Measurements from ENCODE around the gene TSPAN16. TPM values are rescaled to one million over a fixed set of nuclear protein-coding genes. Genes with fewer than 3 reads are reported as not detected.

TSPAN16 gene
- total and polyA plus RNA-seq, 2 experiments from 2014 or later, result not detected

- H3K4me1 Mint-ChIP-seq, result peaks cover 18% of the 10 kb centered on the region
- H3K27ac Mint-ChIP-seq, result no peak overlapping the region; the same call in 1 of the 2 replicates
- no peaks in the 10 kb centered on the region for H3K9me2 ChIP-seq (ENCODE audit: insufficient read depth)
- H3K36me3 Mint-ChIP-seq (ENCODE audit: low read depth), result peaks cover 3% of the 10 kb centered on the region; the same call in 1 of the 3 replicates
- peak; percentile 70 for DNase-seq (ENCODE audit: low spot score)
- ATAC-seq, result peak; percentile 19; the same call in 2 of the 3 replicates
- peak overlapping the region; percentile 45; the same call in 2 of the 3 replicates for H3K4me3 Mint-ChIP-seq
- H2AFZ ChIP-seq, result peak overlapping the region; percentile 88
- 0 out of 2 replicates have a peak overlapping the region, but pooled peaks have one; percentile 39 for H3K27ac ChIP-seq (ENCODE audit: low read depth)
- H3K4me2 ChIP-seq, result no peak overlapping the region
- no peak for TF ChIP-seq ZNF331 (CRISPR knock-in tag; IDR thresholded peaks at IDR 0.05; ENCODE audit: low read depth)
- no peak for TF ChIP-seq POLR2AphosphoS5 (IDR thresholded peaks at IDR 0.05; ENCODE audit: low read depth)
- TF ChIP-seq, protein P1, sequence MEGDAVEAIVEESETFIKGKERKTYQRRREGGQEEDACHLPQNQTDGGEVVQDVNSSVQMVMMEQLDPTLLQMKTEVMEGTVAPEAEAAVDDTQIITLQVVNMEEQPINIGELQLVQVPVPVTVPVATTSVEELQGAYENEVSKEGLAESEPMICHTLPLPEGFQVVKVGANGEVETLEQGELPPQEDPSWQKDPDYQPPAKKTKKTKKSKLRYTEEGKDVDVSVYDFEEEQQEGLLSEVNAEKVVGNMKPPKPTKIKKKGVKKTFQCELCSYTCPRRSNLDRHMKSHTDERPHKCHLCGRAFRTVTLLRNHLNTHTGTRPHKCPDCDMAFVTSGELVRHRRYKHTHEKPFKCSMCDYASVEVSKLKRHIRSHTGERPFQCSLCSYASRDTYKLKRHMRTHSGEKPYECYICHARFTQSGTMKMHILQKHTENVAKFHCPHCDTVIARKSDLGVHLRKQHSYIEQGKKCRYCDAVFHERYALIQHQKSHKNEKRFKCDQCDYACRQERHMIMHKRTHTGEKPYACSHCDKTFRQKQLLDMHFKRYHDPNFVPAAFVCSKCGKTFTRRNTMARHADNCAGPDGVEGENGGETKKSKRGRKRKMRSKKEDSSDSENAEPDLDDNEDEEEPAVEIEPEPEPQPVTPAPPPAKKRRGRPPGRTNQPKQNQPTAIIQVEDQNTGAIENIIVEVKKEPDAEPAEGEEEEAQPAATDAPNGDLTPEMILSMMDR (conservative IDR thresholded peaks at IDR 0.05; ENCODE audit: low read depth in 2 of 2), result no peak
- TF ChIP-seq, protein P2, sequence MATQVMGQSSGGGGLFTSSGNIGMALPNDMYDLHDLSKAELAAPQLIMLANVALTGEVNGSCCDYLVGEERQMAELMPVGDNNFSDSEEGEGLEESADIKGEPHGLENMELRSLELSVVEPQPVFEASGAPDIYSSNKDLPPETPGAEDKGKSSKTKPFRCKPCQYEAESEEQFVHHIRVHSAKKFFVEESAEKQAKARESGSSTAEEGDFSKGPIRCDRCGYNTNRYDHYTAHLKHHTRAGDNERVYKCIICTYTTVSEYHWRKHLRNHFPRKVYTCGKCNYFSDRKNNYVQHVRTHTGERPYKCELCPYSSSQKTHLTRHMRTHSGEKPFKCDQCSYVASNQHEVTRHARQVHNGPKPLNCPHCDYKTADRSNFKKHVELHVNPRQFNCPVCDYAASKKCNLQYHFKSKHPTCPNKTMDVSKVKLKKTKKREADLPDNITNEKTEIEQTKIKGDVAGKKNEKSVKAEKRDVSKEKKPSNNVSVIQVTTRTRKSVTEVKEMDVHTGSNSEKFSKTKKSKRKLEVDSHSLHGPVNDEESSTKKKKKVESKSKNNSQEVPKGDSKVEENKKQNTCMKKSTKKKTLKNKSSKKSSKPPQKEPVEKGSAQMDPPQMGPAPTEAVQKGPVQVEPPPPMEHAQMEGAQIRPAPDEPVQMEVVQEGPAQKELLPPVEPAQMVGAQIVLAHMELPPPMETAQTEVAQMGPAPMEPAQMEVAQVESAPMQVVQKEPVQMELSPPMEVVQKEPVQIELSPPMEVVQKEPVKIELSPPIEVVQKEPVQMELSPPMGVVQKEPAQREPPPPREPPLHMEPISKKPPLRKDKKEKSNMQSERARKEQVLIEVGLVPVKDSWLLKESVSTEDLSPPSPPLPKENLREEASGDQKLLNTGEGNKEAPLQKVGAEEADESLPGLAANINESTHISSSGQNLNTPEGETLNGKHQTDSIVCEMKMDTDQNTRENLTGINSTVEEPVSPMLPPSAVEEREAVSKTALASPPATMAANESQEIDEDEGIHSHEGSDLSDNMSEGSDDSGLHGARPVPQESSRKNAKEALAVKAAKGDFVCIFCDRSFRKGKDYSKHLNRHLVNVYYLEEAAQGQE (IDR thresholded peaks at IDR 0.05; ENCODE audit: unreplicated experiment), result no peak
- TF ChIP-seq, protein P3, sequence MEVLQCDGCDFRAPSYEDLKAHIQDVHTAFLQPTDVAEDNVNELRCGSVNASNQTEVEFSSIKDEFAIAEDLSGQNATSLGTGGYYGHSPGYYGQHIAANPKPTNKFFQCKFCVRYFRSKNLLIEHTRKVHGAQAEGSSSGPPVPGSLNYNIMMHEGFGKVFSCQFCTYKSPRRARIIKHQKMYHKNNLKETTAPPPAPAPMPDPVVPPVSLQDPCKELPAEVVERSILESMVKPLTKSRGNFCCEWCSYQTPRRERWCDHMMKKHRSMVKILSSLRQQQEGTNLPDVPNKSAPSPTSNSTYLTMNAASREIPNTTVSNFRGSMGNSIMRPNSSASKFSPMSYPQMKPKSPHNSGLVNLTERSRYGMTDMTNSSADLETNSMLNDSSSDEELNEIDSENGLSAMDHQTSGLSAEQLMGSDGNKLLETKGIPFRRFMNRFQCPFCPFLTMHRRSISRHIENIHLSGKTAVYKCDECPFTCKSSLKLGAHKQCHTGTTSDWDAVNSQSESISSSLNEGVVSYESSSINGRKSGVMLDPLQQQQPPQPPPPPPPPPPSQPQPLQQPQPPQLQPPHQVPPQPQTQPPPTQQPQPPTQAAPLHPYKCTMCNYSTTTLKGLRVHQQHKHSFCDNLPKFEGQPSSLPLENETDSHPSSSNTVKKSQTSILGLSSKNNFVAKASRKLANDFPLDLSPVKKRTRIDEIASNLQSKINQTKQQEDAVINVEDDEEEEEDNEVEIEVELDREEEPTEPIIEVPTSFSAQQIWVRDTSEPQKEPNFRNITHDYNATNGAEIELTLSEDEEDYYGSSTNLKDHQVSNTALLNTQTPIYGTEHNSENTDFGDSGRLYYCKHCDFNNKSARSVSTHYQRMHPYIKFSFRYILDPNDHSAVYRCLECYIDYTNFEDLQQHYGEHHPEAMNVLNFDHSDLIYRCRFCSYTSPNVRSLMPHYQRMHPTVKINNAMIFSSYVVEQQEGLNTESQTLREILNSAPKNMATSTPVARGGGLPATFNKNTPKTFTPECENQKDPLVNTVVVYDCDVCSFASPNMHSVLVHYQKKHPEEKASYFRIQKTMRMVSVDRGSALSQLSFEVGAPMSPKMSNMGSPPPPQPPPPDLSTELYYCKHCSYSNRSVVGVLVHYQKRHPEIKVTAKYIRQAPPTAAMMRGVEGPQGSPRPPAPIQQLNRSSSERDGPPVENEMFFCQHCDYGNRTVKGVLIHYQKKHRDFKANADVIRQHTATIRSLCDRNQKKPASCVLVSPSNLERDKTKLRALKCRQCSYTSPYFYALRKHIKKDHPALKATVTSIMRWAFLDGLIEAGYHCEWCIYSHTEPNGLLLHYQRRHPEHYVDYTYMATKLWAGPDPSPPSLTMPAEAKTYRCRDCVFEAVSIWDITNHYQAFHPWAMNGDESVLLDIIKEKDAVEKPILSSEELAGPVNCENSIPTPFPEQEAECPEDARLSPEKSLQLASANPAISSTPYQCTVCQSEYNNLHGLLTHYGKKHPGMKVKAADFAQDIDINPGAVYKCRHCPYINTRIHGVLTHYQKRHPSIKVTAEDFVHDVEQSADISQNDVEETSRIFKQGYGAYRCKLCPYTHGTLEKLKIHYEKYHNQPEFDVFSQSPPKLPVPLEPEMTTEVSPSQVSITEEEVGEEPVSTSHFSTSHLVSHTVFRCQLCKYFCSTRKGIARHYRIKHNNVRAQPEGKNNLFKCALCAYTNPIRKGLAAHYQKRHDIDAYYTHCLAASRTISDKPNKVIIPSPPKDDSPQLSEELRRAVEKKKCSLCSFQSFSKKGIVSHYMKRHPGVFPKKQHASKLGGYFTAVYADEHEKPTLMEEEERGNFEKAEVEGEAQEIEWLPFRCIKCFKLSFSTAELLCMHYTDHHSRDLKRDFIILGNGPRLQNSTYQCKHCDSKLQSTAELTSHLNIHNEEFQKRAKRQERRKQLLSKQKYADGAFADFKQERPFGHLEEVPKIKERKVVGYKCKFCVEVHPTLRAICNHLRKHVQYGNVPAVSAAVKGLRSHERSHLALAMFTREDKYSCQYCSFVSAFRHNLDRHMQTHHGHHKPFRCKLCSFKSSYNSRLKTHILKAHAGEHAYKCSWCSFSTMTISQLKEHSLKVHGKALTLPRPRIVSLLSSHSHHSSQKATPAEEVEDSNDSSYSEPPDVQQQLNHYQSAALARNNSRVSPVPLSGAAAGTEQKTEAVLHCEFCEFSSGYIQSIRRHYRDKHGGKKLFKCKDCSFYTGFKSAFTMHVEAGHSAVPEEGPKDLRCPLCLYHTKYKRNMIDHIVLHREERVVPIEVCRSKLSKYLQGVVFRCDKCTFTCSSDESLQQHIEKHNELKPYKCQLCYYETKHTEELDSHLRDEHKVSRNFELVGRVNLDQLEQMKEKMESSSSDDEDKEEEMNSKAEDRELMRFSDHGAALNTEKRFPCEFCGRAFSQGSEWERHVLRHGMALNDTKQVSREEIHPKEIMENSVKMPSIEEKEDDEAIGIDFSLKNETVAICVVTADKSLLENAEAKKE (CRISPR knock-in tag; IDR thresholded peaks at IDR 0.05), result no peak
- no peak for TF ChIP-seq EZH2 (IDR thresholded peaks at IDR 0.05; ENCODE audit: low read depth, unreplicated experiment)
- TF ChIP-seq STAT1 (IDR thresholded peaks at IDR 0.05; ENCODE audit: unreplicated experiment), result no peak
- TF ChIP-seq ETS1 (IDR thresholded peaks at IDR 0.05), result no peak
- TF ChIP-seq ZNF114 (CRISPR knock-in tag; IDR thresholded peaks at IDR 0.05), result no peak
- no peak for TF ChIP-seq CREB1 (CRISPR knock-in tag; IDR thresholded peaks at IDR 0.05; ENCODE audit: low read depth)
- H3K4me3 ChIP-seq, result no peak overlapping the region
- H4K20me1 ChIP-seq (replicated peaks; ENCODE audit: insufficient read depth), result no peaks in the 10 kb centered on the region
- no peaks in the 10 kb centered on the region for H3K36me3 ChIP-seq (ENCODE audit: insufficient read depth)
- no peaks in the 10 kb centered on the region for H3F3A ChIP-seq (replicated peaks; ENCODE audit: low read depth)
- peaks cover 8% of the 10 kb centered on the region; the same call in 1 of the 2 replicates for H3K79me2 ChIP-seq (replicated peaks; ENCODE audit: insufficient read depth)
- no peaks in the 10 kb centered on the region for H3K9me3 Mint-ChIP-seq
- peaks cover 19% of the 10 kb centered on the region for H3K27me3 Mint-ChIP-seq (ENCODE audit: insufficient read depth, low read depth, poor library complexity)
- no peaks in the 10 kb centered on the region for H3K4me1 ChIP-seq (ENCODE audit: insufficient read depth)
- no peaks in the 10 kb centered on the region for H3K27me3 ChIP-seq (ENCODE audit: insufficient read depth)
These were observed 31.3 kb upstream of the TSPAN16 start for GRCh38 chr19:11264452-11265176.
